HG03066 (cell line): ENCODE results near the gene CMTM2.
"Not testable (repeated sequence)": the region's sequence is repeated elsewhere in the genome, so short reads cannot be mapped to it uniquely, and the experiment has no call there.

Experiments used
- ATAC-seq: cut with Tn5 transposase; IDR thresholded peaks from one replicate; pipeline ENCODE4 v1.9.1; 2021; ENCODE audit warnings: low read depth; ENCODE audit not compliant: unreplicated experiment

Gene CMTM2

DNA sequence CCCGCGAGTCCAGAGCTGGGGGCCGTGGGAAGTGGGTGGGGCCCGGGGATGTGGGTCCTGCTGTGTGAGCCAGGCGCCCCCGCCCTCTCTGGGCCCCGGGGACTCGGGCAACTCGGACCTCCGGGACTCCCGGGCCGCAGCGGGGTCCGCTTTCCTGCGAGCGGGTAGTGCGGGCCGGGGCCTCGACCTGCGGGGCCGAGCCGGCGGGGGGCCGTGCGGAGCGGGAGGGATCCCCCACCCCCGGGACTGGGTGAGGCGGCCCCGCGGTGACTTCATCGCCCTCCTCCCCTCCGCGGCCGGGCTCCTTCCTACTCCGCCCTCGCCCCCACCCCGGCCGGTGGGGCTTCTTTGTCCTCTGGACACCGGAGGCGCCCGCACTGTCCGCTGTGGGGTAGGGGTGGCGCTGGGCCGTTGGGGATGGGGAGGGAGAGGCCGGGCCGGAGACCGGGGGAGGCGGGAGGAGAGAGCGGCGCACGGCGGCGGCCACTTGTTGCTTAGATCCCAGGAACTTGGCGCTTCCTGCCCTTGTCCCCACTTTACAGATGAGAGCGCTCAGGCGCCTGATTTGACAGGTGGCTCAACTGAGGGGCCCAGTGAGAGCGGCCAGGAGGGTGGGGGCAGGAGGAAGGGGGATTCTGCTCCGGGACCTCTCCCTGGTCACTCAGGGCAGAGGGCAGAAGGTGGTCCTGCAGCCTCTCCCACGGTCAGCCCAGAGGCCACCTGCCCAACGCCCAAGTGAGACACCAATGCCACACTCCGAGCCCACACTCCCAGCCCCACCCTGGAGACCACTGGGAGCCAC lies 26.1 kb downstream of the CMTM2 start:
- peak; percentile 8 for ATAC-seq

DNA sequence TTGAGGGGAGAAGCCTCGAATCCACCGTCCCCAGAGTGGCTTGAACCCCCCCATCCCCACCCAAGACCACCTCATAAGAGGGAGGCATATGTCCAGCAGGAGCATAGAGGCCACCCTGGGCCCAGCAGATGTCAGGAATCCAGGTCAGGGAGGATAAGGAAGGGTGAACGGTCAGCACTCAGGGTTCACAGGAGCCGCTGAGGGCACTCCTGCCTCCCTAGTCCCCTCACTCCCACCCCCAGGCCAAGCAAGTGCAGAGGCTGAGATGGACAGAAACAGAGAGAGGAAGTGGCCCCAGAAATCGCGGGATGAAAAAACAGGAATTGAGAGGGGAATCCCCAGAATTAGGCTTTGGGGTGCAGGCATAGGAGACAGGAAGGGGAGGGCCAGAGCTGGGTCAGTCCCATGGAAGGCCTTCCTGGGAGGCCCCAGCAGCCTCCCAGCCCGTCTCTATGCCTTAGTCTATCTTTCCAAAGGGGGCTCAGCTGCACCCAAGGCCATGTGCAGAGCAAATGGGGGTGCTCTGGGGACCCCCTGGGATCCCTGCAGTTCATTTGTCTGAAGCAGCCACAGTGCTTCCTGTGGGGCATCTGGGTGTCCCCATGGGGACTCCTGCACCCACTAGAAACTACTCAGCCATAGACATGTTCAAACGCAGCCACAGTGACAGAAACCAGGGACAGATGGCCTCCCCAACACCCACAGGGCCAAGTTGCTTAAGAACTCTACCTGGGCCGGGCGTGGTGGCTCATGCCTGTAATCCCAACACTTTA lies 26.9 kb downstream of the CMTM2 start:
- peak; percentile 46 for ATAC-seq

DNA sequence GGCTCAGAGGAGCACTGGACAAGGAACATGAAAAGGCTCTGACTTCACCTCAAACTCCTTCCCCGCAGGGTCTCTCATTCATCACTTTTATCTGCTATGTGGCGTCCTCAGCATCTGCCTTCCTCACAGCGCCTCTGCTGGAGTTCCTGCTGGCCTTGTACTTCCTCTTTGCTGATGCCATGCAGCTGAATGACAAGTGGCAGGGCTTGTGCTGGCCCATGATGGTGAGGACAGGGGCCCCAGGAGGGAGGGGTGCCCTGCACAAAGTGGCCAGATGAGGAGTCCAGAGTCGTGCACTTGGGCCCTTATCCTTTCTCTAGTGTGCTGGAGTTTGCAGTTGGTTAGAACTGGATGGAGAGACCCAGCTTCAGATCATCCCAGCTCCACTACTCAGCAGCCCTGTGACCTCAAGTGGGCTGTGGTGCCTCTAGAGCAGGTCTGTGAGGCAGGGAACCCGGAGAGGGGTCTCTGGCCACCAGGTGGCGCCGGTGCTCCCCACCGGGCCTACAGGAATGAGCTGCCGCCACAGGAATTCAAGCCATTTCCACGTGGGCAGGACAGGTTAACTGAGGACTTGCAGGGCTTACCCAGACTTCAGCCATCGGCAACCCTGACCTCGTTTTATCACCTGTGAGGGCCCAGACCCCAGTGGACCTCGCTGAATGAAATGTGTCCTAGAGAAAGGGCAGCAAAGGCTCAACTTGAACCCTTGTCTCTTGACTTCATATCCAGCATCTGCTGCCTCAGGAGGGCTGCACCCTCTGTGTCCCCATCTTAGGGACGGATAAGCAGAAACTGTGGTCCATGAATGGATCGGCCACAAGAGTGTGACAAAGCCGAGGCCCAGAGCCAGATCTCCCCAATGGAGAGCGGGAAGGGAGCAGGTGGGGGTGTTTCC lies 29.2 kb downstream of the CMTM2 start:
- ATAC-seq = peak; percentile 28

DNA sequence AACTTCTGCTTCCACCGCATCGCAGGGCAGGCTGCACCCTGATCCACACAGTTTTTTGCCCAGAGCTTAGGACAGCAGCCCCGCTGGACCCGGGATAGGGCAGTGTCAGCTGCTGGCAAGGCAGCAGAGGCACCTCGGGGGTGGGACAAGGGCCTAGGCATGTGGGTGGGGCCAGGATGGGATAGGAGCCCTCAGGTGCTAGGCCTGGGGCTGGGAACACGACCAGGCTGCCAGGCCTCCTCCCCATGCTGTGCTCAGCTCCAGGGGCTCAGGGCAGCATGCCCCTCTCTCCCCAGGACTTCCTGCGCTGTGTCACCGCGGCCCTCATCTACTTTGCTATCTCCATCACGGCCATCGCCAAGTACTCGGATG lies 29.9 kb downstream of the CMTM2 start:
- ATAC-seq = no peak

DNA sequence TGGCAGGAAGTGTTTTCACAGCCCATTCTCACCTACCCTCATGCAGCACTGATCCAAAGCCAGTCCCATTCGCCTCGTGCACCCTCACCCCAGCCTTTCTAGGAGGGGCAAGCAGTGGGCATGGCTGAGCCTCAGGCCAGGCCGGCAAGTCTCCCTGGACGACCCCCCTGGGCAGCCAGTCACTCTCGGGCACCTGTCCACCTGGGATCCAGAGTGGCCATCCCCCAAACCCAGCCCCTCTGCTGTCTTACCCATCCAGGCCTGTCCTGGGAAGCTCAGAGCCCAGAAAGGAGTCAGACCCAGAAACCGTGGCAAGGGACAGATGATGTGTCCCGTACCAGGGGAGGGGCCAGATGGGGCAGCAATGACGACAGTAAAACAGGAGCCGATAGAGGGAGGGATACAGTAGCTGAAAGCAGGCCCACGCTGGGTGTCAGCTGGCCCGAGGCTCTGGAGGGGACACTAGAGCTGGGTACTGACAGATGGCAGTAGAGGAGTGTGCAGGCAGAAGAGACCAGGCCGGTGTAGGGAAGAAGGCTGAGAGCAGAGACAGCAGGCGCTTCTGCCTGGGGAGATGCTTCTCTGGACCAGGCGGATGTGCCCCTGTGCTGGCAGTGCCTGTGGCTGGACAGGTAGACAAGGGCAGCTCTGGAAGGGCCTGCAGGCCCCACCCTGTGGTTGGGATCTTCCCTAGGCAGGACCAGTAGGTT lies 31.0 kb downstream of the CMTM2 start:
- ATAC-seq = no peak

DNA sequence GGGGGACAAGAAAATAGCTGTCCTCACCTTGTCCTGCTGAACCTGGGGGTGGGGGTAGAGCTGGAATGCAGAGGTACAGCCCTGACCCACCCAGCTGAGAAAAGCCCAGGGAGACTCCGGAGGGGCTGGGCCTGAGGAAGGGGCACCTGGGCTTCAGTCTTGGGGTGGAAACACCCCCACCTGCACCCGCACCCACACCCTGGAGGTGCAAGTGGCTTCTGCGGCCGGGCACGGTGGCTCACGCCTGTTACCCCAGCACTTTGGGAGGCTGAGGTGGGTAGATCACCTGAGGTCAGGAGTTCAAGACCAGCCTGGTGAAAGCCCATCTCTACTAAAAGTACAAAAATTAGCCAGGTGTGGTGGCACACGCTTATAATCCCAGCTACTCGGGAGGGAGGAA lies 32.6 kb downstream of the CMTM2 start:
- ATAC-seq = not testable (repeated sequence)

DNA sequence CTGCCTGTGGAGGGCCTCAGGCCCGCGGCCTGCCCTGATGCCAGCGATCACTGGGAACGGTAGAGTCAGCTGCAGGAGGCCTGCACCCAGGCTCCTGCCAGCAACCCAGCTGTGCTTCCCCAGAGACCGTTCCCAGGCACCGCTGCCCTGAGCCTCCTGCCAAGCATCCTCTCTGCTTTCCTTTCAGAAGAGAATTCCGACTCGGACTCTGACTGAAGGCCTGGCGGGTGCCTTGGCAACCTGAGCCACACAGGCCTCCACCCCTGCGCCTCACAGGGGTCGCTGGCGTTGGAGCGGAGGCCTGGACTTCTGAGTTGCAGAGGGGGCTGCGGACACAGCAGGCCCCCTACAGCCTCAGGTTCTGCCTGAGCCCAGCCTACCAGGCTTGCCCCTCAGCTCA lies 33.2 kb downstream of the CMTM2 start:
- no peak for ATAC-seq

DNA sequence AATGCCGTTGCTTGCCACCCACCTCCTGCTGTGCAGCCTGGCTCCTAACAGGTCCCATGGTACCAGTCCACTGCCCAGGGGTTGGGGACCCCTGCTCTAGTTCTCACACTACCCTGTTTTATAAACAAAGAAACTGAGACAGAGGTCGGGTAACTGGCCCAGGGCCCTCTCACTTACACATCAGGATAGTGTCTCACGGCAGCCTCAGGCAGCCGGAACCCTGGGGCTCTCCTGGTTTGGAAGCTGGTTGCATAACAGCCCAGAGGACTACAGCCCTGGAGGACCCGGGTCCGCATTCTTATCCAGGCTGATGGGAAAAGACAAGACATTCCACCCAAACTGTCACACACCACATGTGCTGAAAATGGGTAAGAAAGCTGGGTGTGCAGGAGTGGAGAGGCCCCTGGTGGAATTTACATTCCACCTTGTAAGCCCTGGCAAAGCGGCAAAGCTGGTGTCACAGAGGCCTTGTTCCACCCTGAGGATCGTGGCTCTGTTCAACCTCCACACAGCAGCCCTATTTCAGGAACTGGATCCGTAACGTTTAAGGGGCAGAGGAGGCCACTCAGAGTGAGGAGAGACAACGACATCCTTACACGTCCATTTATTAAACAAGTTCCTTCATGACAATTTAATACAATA lies 35.0 kb downstream of the CMTM2 start:
- no peak for ATAC-seq

DNA sequence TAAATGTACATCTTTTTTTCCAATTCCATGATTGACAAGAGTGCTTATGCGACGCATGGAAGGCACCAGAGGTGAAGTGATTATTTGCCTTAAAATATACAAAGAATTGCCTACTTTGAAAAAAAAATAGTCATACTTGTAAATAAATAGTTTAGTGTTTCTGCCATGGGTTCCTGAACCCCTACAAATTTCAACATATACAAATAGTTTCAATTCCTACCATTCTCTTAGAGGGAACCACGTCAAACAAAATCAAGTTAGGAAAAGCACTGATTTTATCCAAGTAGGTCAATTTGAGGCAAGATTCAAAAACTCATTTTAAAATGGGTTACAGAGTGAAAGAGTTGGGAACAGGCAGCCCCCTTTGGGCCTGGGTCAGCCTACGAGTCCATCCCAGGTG lies 36.9 kb downstream of the CMTM2 start:
- no peak for ATAC-seq

DNA sequence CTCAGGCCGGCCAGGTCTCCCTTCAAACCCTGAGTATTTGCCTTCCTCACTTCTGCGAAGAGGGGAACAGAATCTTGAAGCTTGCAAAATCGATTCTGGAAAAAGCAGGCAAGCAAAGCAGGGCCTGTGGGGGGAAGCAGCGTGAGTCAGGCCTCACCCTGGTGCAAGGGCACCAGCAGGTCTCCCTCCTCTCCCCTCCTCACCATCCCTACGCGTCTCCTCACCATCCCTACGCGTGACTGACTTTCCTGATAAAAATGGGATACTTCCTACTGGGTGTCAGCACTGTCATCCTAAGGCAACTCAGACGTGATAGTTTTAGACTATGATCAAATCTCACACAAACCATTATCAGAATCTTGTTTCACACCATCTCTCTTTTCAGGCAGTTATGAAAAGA lies 37.3 kb downstream of the CMTM2 start:
- ATAC-seq = no peak

DNA sequence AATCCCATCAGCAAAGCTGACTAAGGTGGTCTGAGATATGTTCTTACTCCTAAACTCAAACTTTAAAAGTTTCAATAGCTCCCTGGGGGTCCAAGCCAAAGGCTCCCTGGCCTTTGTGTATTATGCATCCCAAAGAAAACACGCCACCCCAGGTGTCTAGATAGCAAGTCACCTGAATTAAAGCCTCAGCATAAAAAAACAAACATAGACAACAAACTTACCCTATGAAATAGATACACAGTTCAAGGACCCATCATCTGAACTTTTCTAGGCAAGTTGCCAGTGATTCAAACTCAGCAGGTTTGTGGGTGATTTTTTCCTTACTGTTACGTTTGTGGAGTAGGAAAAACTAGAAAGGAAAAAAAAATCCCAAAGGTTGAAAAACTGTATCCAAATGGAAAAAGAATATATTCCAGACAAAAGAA lies 37.8 kb downstream of the CMTM2 start:
- ATAC-seq = no peak

DNA sequence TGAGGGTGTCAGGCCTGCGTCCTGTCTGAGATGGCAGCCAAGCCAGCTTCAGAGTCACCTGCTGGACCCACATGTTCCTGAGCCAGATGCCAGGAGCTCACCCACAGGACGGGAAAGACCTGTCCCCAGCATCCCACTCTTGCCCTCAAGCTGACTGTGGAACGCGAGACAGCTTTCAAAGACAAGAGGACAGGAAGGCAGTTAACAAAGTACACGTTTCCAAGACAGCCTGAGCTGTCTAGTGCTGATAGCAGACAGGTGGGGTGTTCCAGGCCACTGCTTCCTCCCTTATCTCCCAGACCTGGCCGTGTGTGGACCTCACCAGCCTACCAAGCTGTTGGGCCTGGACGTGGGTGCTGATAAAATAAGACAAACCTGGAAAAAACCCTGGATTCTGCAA lies 38.5 kb downstream of the CMTM2 start:
- ATAC-seq = no peak

DNA sequence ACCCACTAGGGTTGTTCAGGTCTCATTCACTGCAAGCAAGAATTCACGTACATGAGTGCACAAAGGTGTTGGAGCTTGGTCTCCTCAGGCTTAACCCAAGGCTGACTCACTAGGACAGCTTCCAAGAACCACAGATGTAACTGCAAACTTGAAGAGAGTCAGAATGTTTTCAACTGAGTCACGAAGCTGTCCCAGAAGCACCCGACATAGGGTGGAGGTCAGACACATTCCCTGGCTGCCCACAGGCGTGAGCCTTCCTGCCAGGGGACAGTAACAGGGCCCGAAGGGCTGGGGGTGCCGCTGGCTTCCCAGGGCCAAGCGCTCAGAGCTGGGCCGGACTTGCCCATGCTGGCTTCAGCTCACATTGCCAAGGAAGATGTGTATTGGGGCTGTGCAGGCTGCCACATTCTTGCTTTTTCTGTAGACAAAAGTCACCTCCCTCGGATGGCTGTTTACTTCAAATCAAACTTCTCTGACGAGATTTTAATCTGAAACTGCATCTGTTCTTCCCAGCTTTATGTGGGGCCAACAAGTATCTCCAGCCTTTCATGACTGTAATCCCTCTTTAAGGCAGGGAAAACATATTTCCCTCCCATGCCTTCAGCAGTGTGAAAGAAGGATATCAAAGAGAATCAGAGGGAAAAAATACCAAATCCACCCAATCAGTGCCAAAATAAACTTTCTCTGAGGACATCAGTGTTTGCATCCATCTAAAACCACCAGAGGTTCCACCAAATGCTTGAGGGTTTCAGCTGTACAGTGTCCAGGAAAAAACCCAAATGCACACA lies 39.5 kb downstream of the CMTM2 start:
- no peak for ATAC-seq

DNA sequence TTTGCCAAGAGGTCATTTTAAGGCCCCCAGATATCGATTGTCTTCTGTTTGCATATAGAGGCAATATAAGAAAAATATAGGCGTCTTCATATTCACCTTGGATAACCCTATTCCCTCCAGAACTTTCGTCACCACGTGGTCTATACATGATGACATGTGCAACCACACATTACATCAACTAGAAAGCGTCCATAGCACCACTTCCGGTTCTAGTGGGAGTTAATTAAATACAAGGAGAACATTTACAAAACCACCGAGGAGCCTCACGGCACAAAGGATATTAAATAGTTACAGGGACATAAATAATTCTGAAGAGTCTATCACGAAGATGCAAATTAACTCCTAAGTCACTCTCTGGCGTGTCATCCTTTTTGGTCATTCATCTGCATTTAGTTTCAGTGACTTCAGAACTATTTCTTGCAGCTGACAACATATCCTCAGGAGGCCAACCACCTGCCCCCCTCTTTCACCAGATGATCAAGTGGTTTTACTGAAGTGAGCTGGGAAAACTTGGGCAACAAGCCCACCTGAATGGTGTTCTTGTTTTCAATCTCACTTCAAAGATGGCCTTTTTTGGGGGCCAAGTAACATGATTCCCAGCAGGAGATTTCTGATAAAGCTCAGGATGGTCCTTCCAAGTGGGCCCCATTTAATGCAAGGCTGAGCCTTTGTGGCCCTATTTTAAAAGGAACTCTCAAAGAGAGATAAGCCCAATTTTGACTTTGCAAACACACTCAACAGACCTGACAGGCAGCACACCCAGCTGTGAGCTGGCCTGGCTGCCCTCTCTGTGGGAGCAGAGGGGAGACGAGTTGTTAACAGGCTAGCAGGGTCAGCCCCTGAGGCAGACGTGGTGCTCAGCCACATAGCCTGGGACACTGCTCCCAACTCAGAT lies 40.5 kb downstream of the CMTM2 start:
- no peak for ATAC-seq

DNA sequence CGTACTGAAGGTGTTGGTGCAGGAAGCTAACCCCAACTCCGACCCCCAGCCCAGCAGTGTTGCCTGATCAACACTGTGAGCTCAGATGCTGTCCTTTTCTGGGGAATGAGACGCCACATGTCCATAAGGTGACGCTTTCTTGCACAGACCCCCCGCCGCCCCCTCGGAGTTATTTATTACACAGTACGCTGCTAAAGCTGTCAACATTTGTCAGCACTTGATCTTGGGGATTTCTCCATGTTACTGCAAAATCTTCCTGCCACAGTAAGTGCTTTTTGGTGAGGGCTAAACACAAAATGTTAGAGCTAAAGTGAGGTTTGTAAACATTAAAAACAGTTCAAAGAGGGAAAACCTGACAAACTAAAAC lies 41.1 kb downstream of the CMTM2 start:
- no peak for ATAC-seq

DNA sequence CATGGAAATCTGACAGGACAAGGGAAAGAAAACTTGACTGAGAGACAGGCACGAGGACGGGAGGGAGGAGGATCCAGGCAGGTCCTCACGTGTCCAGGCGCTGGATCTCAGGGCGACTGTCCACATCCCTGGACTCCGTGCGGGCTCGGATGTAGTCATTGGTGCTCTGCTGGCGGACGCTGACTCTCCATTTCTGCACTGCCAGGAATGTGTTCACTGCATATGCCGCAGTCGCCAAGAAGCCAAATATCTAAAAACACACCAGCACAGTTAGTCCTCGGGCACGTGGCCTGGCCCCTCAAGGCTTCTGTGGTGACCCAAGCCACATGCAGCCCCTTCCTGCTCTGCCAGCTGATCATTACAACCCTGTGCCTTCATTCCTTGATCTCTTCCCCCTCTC lies 42.7 kb downstream of the CMTM2 start:
- ATAC-seq = no peak

DNA sequence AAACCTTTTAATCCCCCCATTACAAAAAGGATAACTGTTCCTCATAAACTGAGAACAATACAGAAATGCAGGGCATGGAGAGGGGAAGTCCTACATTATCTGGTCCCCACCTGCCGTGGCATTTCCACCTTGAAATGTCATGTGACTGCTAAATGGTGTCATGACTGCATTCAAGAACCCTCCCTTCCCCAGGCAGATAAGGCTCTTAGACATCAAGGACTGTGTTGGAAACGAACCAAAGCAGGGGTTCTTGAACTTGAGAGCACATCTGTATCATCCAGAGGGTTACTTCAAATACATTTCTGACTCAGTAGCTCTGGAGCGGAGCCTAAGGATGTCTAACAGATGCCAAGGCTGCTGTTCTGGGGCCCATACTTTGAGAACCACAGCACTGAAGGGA lies 43.6 kb downstream of the CMTM2 start:
- no peak for ATAC-seq

DNA sequence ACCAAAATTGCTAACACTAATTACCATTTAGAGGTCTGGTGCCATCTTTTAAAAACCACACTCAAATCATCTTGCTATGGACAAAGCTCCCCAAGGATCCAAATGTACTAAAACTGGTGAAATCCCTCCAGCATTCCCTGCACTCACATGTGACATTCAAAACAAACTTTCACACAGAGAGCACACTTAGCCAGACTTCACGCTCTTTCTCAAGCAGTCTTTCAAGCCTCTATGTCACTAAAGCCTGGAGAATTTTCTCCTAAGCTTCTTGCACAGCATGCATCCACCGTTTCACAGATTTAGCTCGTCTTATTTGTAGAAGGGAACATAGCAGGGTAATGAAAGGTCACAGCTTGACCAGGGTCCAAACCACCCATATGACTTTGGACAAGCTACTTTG lies 44.5 kb downstream of the CMTM2 start:
- ATAC-seq = no peak
